Tongue (tissue), 2 donors: ENCODE measurements around the gene WDR35. TPM values are rescaled to one million over a fixed set of nuclear protein-coding genes. Genes with fewer than 3 reads are reported as not detected.

ENCODE experiments used
- DNase-seq: peaks from one replicate; pipeline ENCODE4 v3.0.0-alpha.2; 2015
- total RNA-seq: library from RNA; depleted of rRNA; stranded (reverse); fragments of >200 nt; gene quantifications from one replicate; pipeline ENCODE4 v1.2.3, GENCODE V29; 2014

The WDR35 gene
- 14.0 TPM for total RNA-seq

GRCh38 chr2:19989667-19990415, at the start of gene WDR35:
WDR35 (minus strand) TSS chr2:19990105; CDS start chr2:19990015, 90 bp downstream.
- peak; percentile 95 for DNase-seq

GRCh38 chr2:20037660-20038059, 47.8 kb upstream of the WDR35 start:
- DNase-seq: no peak

GRCh38 chr2:20035955-20036666, 46.2 kb upstream of the WDR35 start:
- DNase-seq: no peak

GRCh38 chr2:20034821-20035220, 44.9 kb upstream of the WDR35 start:
- DNase-seq: no peak

- no peak for DNase-seq
Observed at GRCh38 chr2:20034218-20034617, 44.3 kb upstream of the WDR35 start.

GRCh38 chr2:20033322-20033721, 43.4 kb upstream of the WDR35 start:
- no peak for DNase-seq

GRCh38 chr2:20030224-20030623, 40.3 kb upstream of the WDR35 start:
- no peak for DNase-seq

GRCh38 chr2:20027705-20028434, 38.0 kb upstream of the WDR35 start:
- DNase-seq: no peak

- no peak for DNase-seq
Observed at GRCh38 chr2:20027260-20027677, 37.4 kb upstream of the WDR35 start.

GRCh38 chr2:20025065-20025786, 35.3 kb upstream of the WDR35 start:
- no peak for DNase-seq

GRCh38 chr2:20023688-20024087, 33.8 kb upstream of the WDR35 start:
- no peak for DNase-seq

- DNase-seq: no peak
Observed at GRCh38 chr2:20021405-20022009, 31.6 kb upstream of the WDR35 start.

- DNase-seq: no peak
Observed at GRCh38 chr2:20019747-20020146, 29.8 kb upstream of the WDR35 start.

- DNase-seq: no peak
Observed at GRCh38 chr2:20018601-20019152, 28.8 kb upstream of the WDR35 start.

GRCh38 chr2:20016346-20016745, 26.4 kb upstream of the WDR35 start:
- DNase-seq: no peak

GRCh38 chr2:20015482-20016083, 25.7 kb upstream of the WDR35 start:
- DNase-seq: peak; percentile 85

GRCh38 chr2:20013126-20013849, 23.4 kb upstream of the WDR35 start:
- DNase-seq: peak; percentile 51

- DNase-seq: peak; percentile 48
Observed at GRCh38 chr2:20012282-20013125, 22.6 kb upstream of the WDR35 start, which contains the start of gene MATN3. MATN3 (minus strand) TSS chr2:20012668; CDS start chr2:20012631, 37 bp downstream.

- DNase-seq: no peak
Observed at GRCh38 chr2:20012032-20012281, 22.1 kb upstream of the WDR35 start.
